NB4 (cell line): ENCODE measurements around the gene TIMM8A.
"Not testable (repeated sequence)": the region's sequence is repeated elsewhere in the genome, so short reads cannot be mapped to it uniquely, and the experiment has no call there.

Experiments used
- DNase-seq: peaks from one replicate; pipeline ENCODE4 v3.0.0; 2010; ENCODE audit warnings: low read depth
- H3K4me3 ChIP-seq: one replicate; pipeline ENCODE4 v1.5.1; 2011; ENCODE audit warnings: mild to moderate bottlenecking, low read depth, low read length, moderate library complexity
- CTCF ChIP-seq: IDR thresholded peaks from one replicate; pipeline ENCODE4 v1.5.1; 2012; ENCODE audit warnings: low read depth, low read length
- MAX ChIP-seq: IDR thresholded peaks from 2 replicates; pipeline ENCODE4 v1.6.1; 2011; ENCODE audit warnings: low read depth, low read length
- MYC ChIP-seq: IDR thresholded peaks from 2 replicates; pipeline ENCODE4 v1.6.1; 2011; ENCODE audit warnings: low read depth, low read length
- POLR2A ChIP-seq: IDR thresholded peaks from 2 replicates; pipeline ENCODE4 v1.6.1; 2011; ENCODE audit warnings: mild to moderate bottlenecking; ENCODE audit not compliant: insufficient read length; ENCODE audit errors: extremely low read depth

Gene TIMM8A

DNA sequence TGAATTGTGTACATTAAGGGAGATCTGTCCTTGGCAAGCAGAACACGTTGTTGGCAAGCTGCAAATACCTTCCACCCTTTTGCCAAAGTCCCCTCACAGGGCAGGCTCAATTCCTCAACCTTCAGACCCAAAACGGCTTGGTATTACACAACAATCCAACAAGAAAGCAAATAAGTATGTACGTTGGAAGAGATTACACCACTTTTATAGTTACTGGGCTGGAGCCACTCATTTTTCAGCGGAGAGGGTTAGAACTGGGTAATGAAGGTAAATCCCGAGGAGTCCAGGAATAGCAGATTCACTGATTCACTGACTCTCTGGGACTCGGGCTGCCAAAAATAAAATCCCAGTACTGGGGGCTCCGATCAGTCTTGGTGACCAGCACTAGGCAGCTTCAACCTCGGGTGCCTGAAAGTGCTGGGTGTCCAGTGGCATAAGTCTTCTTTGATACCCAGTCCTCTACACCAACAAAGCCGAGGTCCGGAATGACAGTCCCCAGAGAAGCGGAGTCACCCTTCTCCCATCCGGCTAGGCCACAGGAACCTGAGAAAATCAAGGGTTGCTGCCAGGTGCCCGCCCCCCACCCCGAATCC, 587 bp downstream of the TIMM8A start:
- DNase-seq, result peak; percentile 22
- no peak for TF ChIP-seq MYC
- TF ChIP-seq MAX, result no peak
- TF ChIP-seq CTCF, result no peak
- no peak for TF ChIP-seq POLR2A
- peak overlapping the region; percentile 89 for H3K4me3 ChIP-seq

GRCh38 chrX:101337776-101338271, 10.7 kb downstream of the TIMM8A start:
- DNase-seq, result no peak
- no peak overlapping the region for H3K4me3 ChIP-seq
- no peak for TF ChIP-seq MYC
- no peak for TF ChIP-seq MAX
- no peak for TF ChIP-seq POLR2A
- TF ChIP-seq CTCF, result no peak

GRCh38 chrX:101334310-101334709, 14.2 kb downstream of the TIMM8A start:
- DNase-seq, H3K4me3 ChIP-seq: not testable (repeated sequence)

- not testable (repeated sequence) for DNase-seq, H3K4me3 ChIP-seq
These were observed 21.9 kb downstream of the TIMM8A start for GRCh38 chrX:101326600-101326999.

DNA sequence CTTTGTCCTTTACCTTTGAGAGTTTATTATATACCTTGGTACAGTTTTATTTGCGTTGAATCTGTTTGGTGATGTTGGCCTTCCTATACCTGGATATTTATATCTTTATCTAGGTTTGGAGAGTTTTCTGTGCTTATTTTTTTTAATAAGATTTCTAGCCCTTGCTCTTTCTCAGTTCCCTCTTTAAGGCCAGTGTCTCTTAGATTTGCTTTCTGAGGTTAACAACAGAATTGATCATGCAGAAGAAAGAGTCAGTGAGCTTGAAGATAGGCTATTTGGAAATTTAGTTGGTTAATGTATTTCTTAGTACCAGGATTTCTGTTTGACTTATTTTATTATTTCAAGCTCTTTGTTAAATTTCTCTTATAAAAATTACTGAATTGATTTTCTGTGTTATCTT, 44.8 kb downstream of the TIMM8A start:
- TF ChIP-seq MAX, result no peak
- no peak for TF ChIP-seq CTCF
- no peak for TF ChIP-seq MYC
- no peak for TF ChIP-seq POLR2A
- DNase-seq, result no peak
- H3K4me3 ChIP-seq, result no peak overlapping the region
